ENCODE data around the gene CALCR.
"Not testable (repeated sequence)": the region's sequence is repeated elsewhere in the genome, so short reads cannot be mapped to it uniquely, and the experiment has no call there.

Gene CALCR

DNA sequence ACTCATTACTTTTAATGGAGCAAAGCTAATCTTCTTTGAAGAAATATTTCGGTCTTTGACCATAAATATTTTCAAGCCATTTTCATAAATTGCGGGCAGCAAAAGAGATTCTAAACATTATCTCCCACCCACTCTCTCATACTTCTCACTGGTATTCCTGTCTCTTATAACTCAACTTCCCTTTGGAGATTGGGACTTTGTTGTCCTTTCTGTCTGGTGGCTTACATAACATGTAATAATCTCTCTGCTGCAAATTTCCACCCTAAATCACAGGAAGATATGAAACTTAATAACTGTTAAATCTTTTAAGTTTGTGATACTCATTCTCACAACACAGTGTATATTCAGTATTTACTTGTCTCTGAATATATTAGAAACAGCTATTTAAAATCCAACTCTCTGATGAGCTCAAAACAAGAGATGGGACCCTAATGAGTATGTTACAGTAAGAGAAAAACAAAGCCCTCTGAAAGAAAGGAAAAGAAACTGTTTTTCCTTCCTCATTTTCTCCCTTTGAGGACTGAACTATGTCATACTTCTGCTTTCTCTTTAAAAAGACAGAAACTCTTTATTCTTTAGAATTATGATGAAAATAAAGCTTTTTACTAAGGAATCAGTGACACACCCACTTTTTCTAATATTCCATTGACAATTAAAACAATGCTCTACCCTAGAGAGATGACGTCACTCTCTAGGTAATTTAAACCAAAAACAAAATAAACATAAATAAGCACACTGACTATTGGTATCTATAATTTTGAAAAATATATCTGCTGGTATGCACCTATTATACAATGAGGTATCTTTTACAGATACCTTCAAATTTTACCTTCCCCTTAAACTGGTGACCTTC lies 14.7 kb downstream of the CALCR start:
- no peak for DNase-seq

GRCh38 chr7:93558705-93559614 lies 15.6 kb downstream of the CALCR start:
- no peak for DNase-seq

GRCh38 chr7:93551931-93552330 lies 22.6 kb downstream of the CALCR start:
- no peak for DNase-seq

- no peak for DNase-seq
Observed at GRCh38 chr7:93551063-93551895, 23.2 kb downstream of the CALCR start.

DNA sequence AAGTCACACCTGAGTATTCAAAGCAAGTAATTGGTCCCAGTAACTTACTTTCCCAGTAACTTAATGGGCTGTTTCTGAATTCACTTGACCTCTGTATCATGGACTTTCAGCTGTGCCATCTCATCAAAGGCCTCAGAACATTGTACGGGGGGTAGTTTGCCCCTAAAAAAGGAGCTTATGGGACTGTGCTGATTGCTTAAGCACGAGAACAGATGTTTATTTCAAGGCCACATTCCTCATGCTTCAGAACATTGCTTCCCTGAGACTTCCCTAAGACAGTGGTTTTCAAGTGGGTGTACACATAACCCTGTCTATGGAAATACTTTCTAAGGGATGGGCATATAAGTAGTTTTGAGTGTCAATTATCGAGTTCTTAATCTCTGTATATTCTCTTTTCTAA lies 26.8 kb downstream of the CALCR start:
- DNase-seq = no peak

GRCh38 chr7:93544691-93545090 lies 29.8 kb downstream of the CALCR start:
- no peak for DNase-seq

DNA sequence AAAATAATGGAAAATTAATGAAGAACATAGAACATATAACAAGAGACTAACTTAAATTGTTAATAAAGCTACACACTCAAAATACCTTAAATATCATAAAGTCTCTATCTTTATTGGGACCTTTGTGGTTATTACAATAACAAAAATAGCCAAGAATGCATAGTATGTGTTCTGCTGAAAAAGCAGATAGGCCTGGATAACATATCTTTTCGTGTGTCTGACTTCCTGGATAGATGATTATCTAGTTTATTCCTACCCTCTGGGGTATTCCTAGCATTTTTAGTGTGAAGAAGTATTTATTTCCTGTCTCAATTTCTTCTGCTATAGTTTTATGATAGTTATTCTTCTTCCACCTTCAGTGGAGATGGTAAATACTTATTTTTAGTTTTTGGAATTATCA lies 36.5 kb downstream of the CALCR start:
- DNase-seq = no peak

DNA sequence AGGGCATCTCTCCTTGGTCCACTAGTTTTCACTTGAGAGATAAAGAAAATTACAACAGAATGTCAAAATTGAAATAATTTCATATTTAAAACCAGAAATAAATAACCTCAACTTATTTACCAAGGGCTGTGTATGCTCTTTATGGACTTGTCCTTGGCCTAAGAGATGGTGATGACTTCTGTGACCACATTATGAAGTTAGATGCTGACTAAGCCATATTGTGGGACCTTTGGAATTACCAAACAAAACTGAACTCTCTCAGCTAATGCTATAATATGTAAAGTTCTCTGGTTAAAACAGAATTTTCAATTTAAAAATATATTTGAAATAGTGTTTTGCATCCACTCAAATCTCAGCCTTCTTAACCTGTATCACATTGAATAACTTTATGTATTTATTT lies 38.9 kb downstream of the CALCR start:
- DNase-seq = no peak

DNA sequence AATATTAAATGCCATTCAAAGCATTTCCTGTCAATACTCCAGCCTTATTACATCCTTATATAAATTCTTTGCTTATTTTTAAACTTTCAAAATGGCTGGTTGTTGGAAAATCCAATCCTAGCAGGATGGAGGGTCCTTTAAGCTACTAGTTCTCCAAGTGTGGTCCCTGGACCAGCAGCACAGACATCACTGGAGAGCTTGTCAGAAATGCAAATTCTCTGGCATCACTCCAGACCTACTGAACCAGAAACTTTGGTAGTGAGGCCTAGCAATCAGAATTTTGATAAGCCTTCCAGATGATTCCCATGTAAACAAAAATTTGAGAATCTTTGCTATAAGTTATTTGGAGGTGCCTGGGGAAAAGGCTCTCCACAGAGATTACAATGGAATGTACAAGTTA lies 43.8 kb downstream of the CALCR start:
- DNase-seq = no peak

DNA sequence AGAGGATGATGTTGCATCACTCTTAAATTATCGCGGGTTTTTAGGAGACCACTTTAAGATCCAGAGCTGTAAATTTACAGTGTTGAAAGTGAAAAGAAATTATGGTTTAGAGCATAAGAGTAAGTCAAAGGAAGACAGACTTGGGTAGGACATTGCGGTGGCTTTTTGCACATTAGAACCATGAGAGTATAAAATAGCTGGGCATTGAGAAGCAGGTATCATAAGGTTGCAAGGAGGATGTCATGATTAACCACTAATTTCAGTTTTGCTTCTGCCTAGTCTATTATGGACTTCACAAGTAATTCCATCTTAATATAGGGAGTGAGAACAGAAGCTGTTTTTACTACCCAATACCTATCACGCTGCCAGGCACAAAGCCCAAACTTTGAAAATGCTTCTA lies 57.7 kb downstream of the CALCR start:
- no peak for DNase-seq

- DNase-seq = no peak
Observed at GRCh38 chr7:93515144-93515543, 59.4 kb downstream of the CALCR start.

DNA sequence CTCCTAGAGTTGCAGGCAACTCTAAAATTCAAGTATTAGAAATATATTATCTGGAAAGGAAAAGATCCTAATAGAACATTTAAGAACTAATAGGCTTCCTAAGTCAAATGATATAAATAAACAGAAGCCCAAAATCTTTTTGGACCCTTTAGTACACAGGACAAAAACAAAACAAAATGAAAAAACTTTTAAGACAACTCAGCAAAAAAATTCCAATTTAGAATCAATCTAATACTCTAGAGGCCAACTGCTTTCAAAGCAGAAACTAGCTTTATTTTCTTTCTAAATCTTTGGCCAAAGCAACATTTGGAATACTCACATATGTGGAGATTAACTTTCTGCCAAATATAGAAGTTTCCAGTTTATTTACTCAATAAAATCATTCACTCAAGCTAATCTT lies 65.2 kb downstream of the CALCR start:
- DNase-seq = no peak

DNA sequence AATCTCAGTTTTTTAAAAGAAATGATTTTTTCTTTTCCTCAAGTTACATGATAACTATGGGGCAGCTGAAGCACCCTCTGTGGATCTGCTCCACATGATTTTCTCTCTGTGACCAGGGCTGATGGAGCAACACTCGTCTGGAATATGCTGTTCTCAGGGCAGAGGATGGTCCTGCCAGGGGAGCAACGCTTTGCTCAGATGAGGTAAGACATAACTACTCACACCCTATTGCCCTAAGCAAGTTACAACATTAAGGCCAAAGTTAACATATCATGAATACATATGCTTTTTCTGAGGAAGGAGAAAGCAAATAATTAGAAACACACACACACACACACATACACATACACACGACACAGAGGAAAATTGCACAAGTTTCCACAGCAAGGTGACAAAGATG lies 71.4 kb downstream of the CALCR start:
- no peak for DNase-seq

- not testable (repeated sequence) for DNase-seq
Observed at GRCh38 chr7:93491860-93492259, 82.7 kb downstream of the CALCR start.

- no peak for DNase-seq
Observed at GRCh38 chr7:93476491-93477344, 97.8 kb downstream of the CALCR start.

DNA sequence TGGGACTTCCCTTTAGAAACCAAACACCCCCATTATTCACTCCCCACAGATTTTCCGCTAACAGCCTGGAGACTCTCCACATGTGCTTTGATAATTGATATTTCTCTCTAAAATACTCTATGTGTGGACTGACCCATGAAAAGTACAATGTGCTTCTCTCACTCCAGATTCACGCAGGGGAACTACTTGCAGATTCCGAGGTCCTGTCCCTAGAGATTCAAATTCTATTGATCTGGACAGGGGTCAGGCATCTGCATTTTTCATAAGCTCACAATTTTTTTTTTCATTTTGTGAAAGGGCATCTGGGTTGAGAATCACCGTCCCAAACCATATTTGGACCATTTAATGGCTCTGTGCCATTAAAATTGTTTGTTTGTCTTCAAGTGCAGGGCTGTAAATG lies 98.7 kb downstream of the CALCR start:
- DNase-seq = no peak

DNA sequence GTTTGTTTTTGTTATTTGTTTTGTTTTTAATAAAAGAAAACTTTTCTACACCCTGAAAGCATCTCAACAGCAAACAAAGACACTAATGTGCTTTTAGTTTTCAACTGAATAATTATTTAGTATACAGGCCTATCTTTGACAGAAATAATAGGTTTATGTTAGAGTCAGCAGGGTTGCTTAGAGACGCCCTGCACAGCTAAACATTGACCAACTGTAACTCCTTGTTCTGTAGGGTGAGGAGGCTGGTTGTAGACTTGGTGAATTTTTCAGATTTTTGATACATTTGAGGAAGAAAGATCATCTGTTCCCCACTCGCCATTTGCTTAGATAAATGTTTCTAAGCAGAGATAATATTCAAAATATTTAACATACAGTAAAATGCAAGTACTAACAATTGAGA lies 103.1 kb downstream of the CALCR start:
- no peak for DNase-seq

DNA sequence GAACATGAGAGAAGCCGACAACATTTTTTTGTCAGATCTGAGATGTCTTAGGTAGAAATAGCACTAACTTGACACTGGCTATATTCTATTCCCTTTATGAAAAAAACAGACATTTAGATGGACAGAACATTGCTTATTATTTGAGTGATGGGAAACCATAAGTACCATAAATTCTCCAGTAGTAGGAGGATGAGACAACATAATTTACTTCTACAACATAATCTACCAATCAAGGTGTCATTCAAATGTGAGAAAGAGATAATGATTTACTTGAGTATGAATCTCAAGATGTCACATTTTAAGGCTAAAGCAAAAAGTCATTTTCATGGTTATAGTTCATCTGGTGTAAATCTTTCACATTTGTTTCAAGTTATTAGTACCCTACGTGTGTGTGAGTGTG lies 110.8 kb downstream of the CALCR start:
- no peak for DNase-seq

GRCh38 chr7:93461350-93461749 lies 113.2 kb downstream of the CALCR start:
- no peak for DNase-seq

GRCh38 chr7:93453262-93453661 lies 121.3 kb downstream of the CALCR start:
- DNase-seq = no peak

- DNase-seq = no peak
Observed at GRCh38 chr7:93448176-93448575, 126.3 kb downstream of the CALCR start.

DNA sequence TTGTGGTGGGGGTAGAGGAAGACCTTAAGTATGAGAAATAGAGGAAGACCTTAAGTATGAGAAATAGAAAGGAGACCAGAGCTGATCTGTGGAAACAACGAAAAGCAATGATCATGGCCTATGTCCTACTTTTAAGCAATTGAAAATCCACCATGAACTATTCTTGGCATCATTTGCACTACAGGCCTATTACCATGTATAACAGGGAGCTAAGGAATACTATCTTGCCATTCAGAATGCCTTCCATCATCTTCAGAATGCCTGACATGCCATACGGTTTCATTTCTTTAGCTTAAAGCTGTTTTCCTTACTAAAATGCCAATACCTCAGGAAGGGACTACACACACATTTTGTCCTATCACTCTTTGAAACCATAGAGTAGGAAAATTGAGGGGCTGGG lies 127.0 kb downstream of the CALCR start:
- DNase-seq = no peak
